IMR-90 (cell line): ENCODE data around the gene WBP1. TPM values are rescaled to one million over a fixed set of nuclear protein-coding genes. Genes with fewer than 3 reads are reported as not detected.

Source experiments
- ATAC-seq: fragments of 200-7000 bp; cut with Tn5 transposase; 2 replicates; pipeline ENCODE4 v1.9.1; 2020; ENCODE audit warnings: low read depth, mild to moderate bottlenecking, moderate library complexity
- BruUV-seq: library from RNA; stranded (reverse); fragments of 400-500 nt; replicated peaks from 2 replicates; lab custom pipeline; 2021; lab: Mats Ljungman, UMichigan
- CTCF ChIA-PET: fragments of 300-600 bp; formaldehyde crosslinking; extraction: SDS; loops from one replicate; lab custom pipeline; 2021; ENCODE audit warnings: antibody characterized with exemption; lab: Yijun Ruan, JAX
- POLR2A ChIA-PET: fragments of 300-600 bp; sonication (Branson Sonifier 250); formaldehyde crosslinking; loops from one replicate; lab custom pipeline; 2022; ENCODE audit warnings: antibody characterized with exemption; ENCODE audit not compliant: unreplicated experiment; lab: Charles Lee
- DNase-seq: peaks from one replicate; pipeline ENCODE4 v3.0.0; 2013
- H2AFZ ChIP-seq: replicated peaks from 2 replicates; pipeline ENCODE3; 2013; ENCODE audit warnings: low read length, mild to moderate bottlenecking; ENCODE audit not compliant: poor library complexity
- H2AK5ac ChIP-seq: 2 replicates; pipeline ENCODE4 v1.6.1; 2013; ENCODE audit warnings: low read depth, low read length, inconsistent platforms
- H2AK9ac ChIP-seq: replicated peaks from 2 replicates; pipeline ENCODE3; 2013; ENCODE audit warnings: mild to moderate bottlenecking, low read depth, low read length, moderate library complexity; ENCODE audit not compliant: poor library complexity
- H2BK120ac ChIP-seq: 2 replicates; pipeline ENCODE4 v1.6.1; 2013; ENCODE audit warnings: low read depth, low read length, inconsistent platforms
- H2BK15ac ChIP-seq: 3 replicates; pipeline ENCODE4 v1.6.1; 2013; ENCODE audit warnings: low read depth, low read length, inconsistent platforms
- H2BK20ac ChIP-seq: 2 replicates; pipeline ENCODE4 v1.6.1; 2013; ENCODE audit warnings: low read depth, mild to moderate bottlenecking, inconsistent platforms, low read length, moderate library complexity
- H2BK5ac ChIP-seq: 2 replicates; pipeline ENCODE4 v1.6.1; 2013; ENCODE audit warnings: mild to moderate bottlenecking, low read depth, low read length, inconsistent platforms; ENCODE audit not compliant: poor library complexity, severe bottlenecking
- H3K14ac ChIP-seq: replicated peaks from 2 replicates; pipeline ENCODE4 v1.6.1; 2013; ENCODE audit warnings: low read depth, low read length, inconsistent platforms
- H3K18ac ChIP-seq: 2 replicates; pipeline ENCODE4 v1.6.1; 2013; ENCODE audit warnings: low read depth, low read length, control low read depth
- H3K23ac ChIP-seq: 2 replicates; pipeline ENCODE4 v1.6.1; 2013; ENCODE audit warnings: low read depth, low read length, inconsistent platforms
- H3K27ac ChIP-seq: 2 replicates; pipeline ENCODE4 v1.5.1; 2013; ENCODE audit warnings: mild to moderate bottlenecking, control low read depth, low read length; ENCODE audit not compliant: insufficient read depth
- H3K27me3 ChIP-seq: 2 replicates; pipeline ENCODE4 v1.6.1; 2013; ENCODE audit warnings: low read length; ENCODE audit not compliant: control insufficient read depth, insufficient read depth
- H3K36me3 ChIP-seq: 2 replicates; pipeline ENCODE4 v1.6.1; 2013; ENCODE audit warnings: low read length, mixed read lengths; ENCODE audit not compliant: control insufficient read depth, insufficient read depth
- H3K4ac ChIP-seq: 2 replicates; pipeline ENCODE4 v1.6.1; 2013; ENCODE audit warnings: low read depth, low read length, inconsistent platforms
- H3K4me1 ChIP-seq: 2 replicates; pipeline ENCODE4 v1.6.1; 2013; ENCODE audit warnings: low read length, mixed read lengths; ENCODE audit not compliant: control insufficient read depth, insufficient read depth
- H3K4me2 ChIP-seq: 2 replicates; pipeline ENCODE4 v1.6.1; 2013; ENCODE audit warnings: low read depth, mild to moderate bottlenecking, control low read depth, low read length, moderate library complexity
- H3K4me3 ChIP-seq: 2 replicates; pipeline ENCODE4 v1.5.1; 2013; ENCODE audit warnings: low read depth, mild to moderate bottlenecking, control low read depth, low read length, moderate library complexity; ENCODE audit not compliant: insufficient read depth
- H3K56ac ChIP-seq: 2 replicates; pipeline ENCODE4 v1.6.1; 2013; ENCODE audit warnings: low read length, inconsistent platforms; ENCODE audit not compliant: insufficient read depth; ENCODE audit errors: extremely low read depth
- H3K79me1 ChIP-seq, 2 experiments: 2 replicates each; pipeline ENCODE4 v1.6.1; 2013; ENCODE audit warnings: low read length in 2 of 2, inconsistent platforms in 1 of 2, low read depth in 1 of 2
- H3K9ac ChIP-seq: 2 replicates; pipeline ENCODE4 v1.6.1; 2013; ENCODE audit warnings: low read depth, low read length, control low read depth
- H3K9me1 ChIP-seq: 2 replicates; pipeline ENCODE4 v1.6.1; 2013; ENCODE audit warnings: low read length, inconsistent platforms; ENCODE audit not compliant: insufficient read depth
- H3K9me3 ChIP-seq: 2 replicates; pipeline ENCODE4 v1.6.1; 2013; ENCODE audit warnings: low read length; ENCODE audit not compliant: control insufficient read depth, insufficient read depth
- H4K20me1 ChIP-seq: 2 replicates; pipeline ENCODE4 v1.6.1; 2013; ENCODE audit warnings: low read length, inconsistent platforms; ENCODE audit not compliant: insufficient read depth
- H4K5ac ChIP-seq: 2 replicates; pipeline ENCODE4 v1.6.1; 2013; ENCODE audit warnings: mild to moderate bottlenecking, low read depth, low read length, control low read depth
- H4K8ac ChIP-seq, 2 experiments: 2 replicates each; pipeline ENCODE4 v1.6.1; 2013; ENCODE audit warnings: low read depth in 2 of 2, low read length in 2 of 2, control low read depth in 1 of 2, inconsistent platforms in 1 of 2
- H4K91ac ChIP-seq: 2 replicates; pipeline ENCODE4 v1.6.1; 2013; ENCODE audit warnings: low read depth, low read length, inconsistent platforms; ENCODE audit not compliant: insufficient read depth
- BHLHE40 ChIP-seq: fragments of 150-350 bp; IDR thresholded peaks from 2 replicates; pipeline ENCODE4 v1.6.1; 2016; ENCODE audit warnings: mild to moderate bottlenecking, low read depth, low read length
- CEBPB ChIP-seq: IDR thresholded peaks from 2 replicates; pipeline ENCODE4 v1.6.1; 2012; ENCODE audit warnings: low read depth, low read length, improper control_type of control experiment
- CHD1 ChIP-seq: IDR thresholded peaks from 2 replicates; pipeline ENCODE4 v1.6.1; 2012; ENCODE audit warnings: low read depth, low read length, improper control_type of control experiment
- ELK1 ChIP-seq: fragments of 150-350 bp; IDR thresholded peaks from 2 replicates; pipeline ENCODE4 v1.6.1; 2016; ENCODE audit warnings: low read depth, mild to moderate bottlenecking, low read length, moderate library complexity, borderline replicate concordance
- FOS ChIP-seq: fragments of 150-350 bp; IDR thresholded peaks from 2 replicates; pipeline ENCODE4 v1.6.1; 2016; ENCODE audit warnings: low read depth, low read length
- MAFK ChIP-seq: IDR thresholded peaks from 2 replicates; pipeline ENCODE4 v1.6.1; 2012; ENCODE audit warnings: low read depth, low read length, improper control_type of control experiment
- MAZ ChIP-seq: IDR thresholded peaks from 2 replicates; pipeline ENCODE4 v1.6.1; 2012; ENCODE audit warnings: low read depth, mild to moderate bottlenecking, low read length, improper control_type of control experiment, moderate library complexity, borderline replicate concordance
- MXI1 ChIP-seq: IDR thresholded peaks from 2 replicates; pipeline ENCODE4 v1.6.1; 2012; ENCODE audit warnings: low read depth, mild to moderate bottlenecking, low read length, moderate library complexity, borderline replicate concordance
- NFE2L2 ChIP-seq: fragments of 150-350 bp; IDR thresholded peaks from 2 replicates; pipeline ENCODE4 v1.6.1; 2016; ENCODE audit warnings: low read depth, mild to moderate bottlenecking, low read length
- POLR2A ChIP-seq: IDR thresholded peaks from 2 replicates; pipeline ENCODE4 v1.6.1; 2012; ENCODE audit warnings: mild to moderate bottlenecking, low read depth, low read length
- RAD21 ChIP-seq: IDR thresholded peaks from 2 replicates; pipeline ENCODE4 v1.6.1; 2012; ENCODE audit warnings: low read length, improper control_type of control experiment
- RCOR1 ChIP-seq: IDR thresholded peaks from 2 replicates; pipeline ENCODE4 v1.6.1; 2012; ENCODE audit warnings: mild to moderate bottlenecking, low read length, improper control_type of control experiment; ENCODE audit not compliant: insufficient replicate concordance
- RFX5 ChIP-seq: IDR thresholded peaks from 2 replicates; pipeline ENCODE4 v1.8.0; 2012; ENCODE audit warnings: low read depth, mild to moderate bottlenecking, low read length, moderate library complexity
- SMC3 ChIP-seq: fragments of 150-350 bp; IDR thresholded peaks from 2 replicates; pipeline ENCODE4 v1.6.1; 2016; ENCODE audit warnings: low read depth, mild to moderate bottlenecking, antibody characterized with exemption, low read length, moderate library complexity
- WGBS, 2 experiments: methylation state at CpG; one replicate each; pipeline versions ENCODE4 v1.1.5 to v1.1.7; 2013; ENCODE audit warnings: missing lambda C conversion rate in 2 of 2; ENCODE audit not compliant: insufficient read length in 1 of 2; ENCODE audit errors: extremely low coverage in 2 of 2; 5-methylcytosine and 5-hydroxymethylcytosine counted together
- dilution Hi-C: fragments of 300-500 bp; cut with HindIII; formaldehyde crosslinking; loops from one replicate; pipeline ENCODE4 v1.14.3; 2018; ENCODE audit warnings: low sequenced_read_pairs; ENCODE audit not compliant: unreplicated experiment
- in situ Hi-C: fragments of 300-500 bp; cut with MboI; formaldehyde crosslinking; loops from 3 replicates; pipeline ENCODE4 v1.14.3; 2019; ENCODE audit warnings: low sequenced_read_pairs, inconsistent platforms, mixed read lengths
- intact Hi-C: fragments of 100-400 bp; cut with micrococcal nuclease; formaldehyde crosslinking; loops from 2 replicates; pipeline ENCODE4 v1.10.0; 2022
- polyA plus RNA-seq, 3 experiments: library from polyadenylated mRNA; depleted of rRNA; stranded (reverse); fragments of >200 nt; gene quantifications; 2 replicates each; pipeline ENCODE4 v1.2.3, GENCODE V29; 2012; ENCODE audit warnings: low replicate concordance in 1 of 3
- total RNA-seq: library from RNA; depleted of rRNA; stranded (reverse); fragments of >200 nt; gene quantifications from 2 replicates; pipeline ENCODE4 v1.2.3, GENCODE V29; 2012
- TF ChIP-seq, protein P1 (sequence below): conservative IDR thresholded peaks from 2 replicates; pipeline ENCODE4 v1.5.1; 2012; ENCODE audit warnings: mild to moderate bottlenecking, low read depth, low read length, improper control_type of control experiment
- TF ChIP-seq, protein P2 (sequence below): fragments of 150-350 bp; IDR thresholded peaks from 2 replicates; pipeline ENCODE4 v1.6.1; 2017; ENCODE audit warnings: mild to moderate bottlenecking, antibody characterized with exemption, low read length, low read depth

Gene WBP1
- total and polyA plus RNA-seq, 2 of the 4 experiments (the other 2 are of a cell fraction) = 22.9 to 78.5 TPM

GRCh38 chr2:74462054-74462785, 4.0 kb downstream of the WBP1 start:
- H3K9ac ChIP-seq = no peak overlapping the region
- in situ Hi-C loops (no loop called here), dilution Hi-C loops (no loop called here), intact Hi-C loops (no loop called here)
- no peak overlapping the region for H3K4ac ChIP-seq
- H3K9me1 ChIP-seq = no peaks in the 10 kb centered on the region
- H4K8ac ChIP-seq = no peak overlapping the region
- WGBS, 2 experiments = 89% methylated on average over 6 of the region's 20 CpGs; no CpG with 5 or more reads in 1 of the 2 experiments
- H2BK15ac ChIP-seq = no peak overlapping the region
- H3K4me3 ChIP-seq = no peak overlapping the region
- peak overlapping the region; percentile 29 for H2AK9ac ChIP-seq
- no peak overlapping the region for H3K27ac ChIP-seq
- H4K20me1 ChIP-seq = no peaks in the 10 kb centered on the region
- no peak overlapping the region for H2BK20ac ChIP-seq
- no peak overlapping the region for H3K18ac ChIP-seq
- H3K79me1 ChIP-seq = peaks cover 13 to 56% of the 10 kb centered on the region in 2 experiments; a peak in 3 of 4 replicates
- ATAC-seq = no peak
- H3K23ac ChIP-seq = no peak overlapping the region
- H2BK120ac ChIP-seq = no peak overlapping the region
- no peak overlapping the region for H3K4me2 ChIP-seq
- H2BK5ac ChIP-seq = no peak overlapping the region
- BruUV-seq = TSS peak; percentile 57
- TF ChIP-seq RCOR1 (no peak), FOS (no peak), MAZ (no peak), MXI1 (no peak), CEBPB (no peak), POLR2A (no peak), ELK1 (no peak), NFE2L2 (no peak), CHD1 (no peak), SMC3 (no peak), BHLHE40 (no peak), MAFK (no peak), RFX5 (no peak), RAD21 (no peak)
- TF ChIP-seq, protein P1, sequence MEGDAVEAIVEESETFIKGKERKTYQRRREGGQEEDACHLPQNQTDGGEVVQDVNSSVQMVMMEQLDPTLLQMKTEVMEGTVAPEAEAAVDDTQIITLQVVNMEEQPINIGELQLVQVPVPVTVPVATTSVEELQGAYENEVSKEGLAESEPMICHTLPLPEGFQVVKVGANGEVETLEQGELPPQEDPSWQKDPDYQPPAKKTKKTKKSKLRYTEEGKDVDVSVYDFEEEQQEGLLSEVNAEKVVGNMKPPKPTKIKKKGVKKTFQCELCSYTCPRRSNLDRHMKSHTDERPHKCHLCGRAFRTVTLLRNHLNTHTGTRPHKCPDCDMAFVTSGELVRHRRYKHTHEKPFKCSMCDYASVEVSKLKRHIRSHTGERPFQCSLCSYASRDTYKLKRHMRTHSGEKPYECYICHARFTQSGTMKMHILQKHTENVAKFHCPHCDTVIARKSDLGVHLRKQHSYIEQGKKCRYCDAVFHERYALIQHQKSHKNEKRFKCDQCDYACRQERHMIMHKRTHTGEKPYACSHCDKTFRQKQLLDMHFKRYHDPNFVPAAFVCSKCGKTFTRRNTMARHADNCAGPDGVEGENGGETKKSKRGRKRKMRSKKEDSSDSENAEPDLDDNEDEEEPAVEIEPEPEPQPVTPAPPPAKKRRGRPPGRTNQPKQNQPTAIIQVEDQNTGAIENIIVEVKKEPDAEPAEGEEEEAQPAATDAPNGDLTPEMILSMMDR = no peak
- TF ChIP-seq, protein P2, sequence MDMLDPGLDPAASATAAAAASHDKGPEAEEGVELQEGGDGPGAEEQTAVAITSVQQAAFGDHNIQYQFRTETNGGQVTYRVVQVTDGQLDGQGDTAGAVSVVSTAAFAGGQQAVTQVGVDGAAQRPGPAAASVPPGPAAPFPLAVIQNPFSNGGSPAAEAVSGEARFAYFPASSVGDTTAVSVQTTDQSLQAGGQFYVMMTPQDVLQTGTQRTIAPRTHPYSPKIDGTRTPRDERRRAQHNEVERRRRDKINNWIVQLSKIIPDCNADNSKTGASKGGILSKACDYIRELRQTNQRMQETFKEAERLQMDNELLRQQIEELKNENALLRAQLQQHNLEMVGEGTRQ = no peak
- POLR2A ChIA-PET = no interaction called here
- no peak for DNase-seq
- H3K36me3 ChIP-seq = peaks cover 21% of the 10 kb centered on the region
- H3K9me3 ChIP-seq = no peaks in the 10 kb centered on the region
- no peak overlapping the region for H4K5ac ChIP-seq
- H3K56ac ChIP-seq = no peak overlapping the region
- CTCF ChIA-PET = no interaction called here
- no peak overlapping the region for H3K14ac ChIP-seq
- H2AFZ ChIP-seq = no peak overlapping the region
- no peaks in the 10 kb centered on the region for H3K27me3 ChIP-seq
- H4K91ac ChIP-seq = no peak overlapping the region
- H3K4me1 ChIP-seq = peaks cover 5% of the 10 kb centered on the region
- no peak overlapping the region for H2AK5ac ChIP-seq
